Measurements from ENCODE around the gene HAAO.

GRCh38 chr2:42777883-42778805, 14.2 kb downstream of the HAAO start:
- TF ChIP-seq EZH2 (IDR thresholded peaks at IDR 0.05; ENCODE audit: insufficient read depth, poor library complexity, severe bottlenecking) (no peak), EZH2phosphoT487 (IDR thresholded peaks at IDR 0.05; ENCODE audit: insufficient read depth, low read depth) (no peak)
